GM06990 (cell line): ENCODE results near the gene TRIM65.

Experiments
- DNase-seq: peaks from one replicate; pipeline ENCODE4 v3.0.0-alpha.2; 2011; ENCODE audit not compliant: insufficient read length; ENCODE audit errors: extremely low read depth
- H3K27me3 ChIP-seq: replicated peaks from 2 replicates; pipeline ENCODE4 v1.6.0; 2011; ENCODE audit warnings: low read length; ENCODE audit not compliant: control insufficient read depth, insufficient read depth
- H3K36me3 ChIP-seq: 2 replicates; pipeline ENCODE4 v1.5.1; 2011; ENCODE audit warnings: low read length; ENCODE audit not compliant: control insufficient read depth, insufficient read depth
- H3K4me3 ChIP-seq: replicated peaks from 2 replicates; pipeline ENCODE4 v1.5.1; 2011; ENCODE audit warnings: low read depth, mild to moderate bottlenecking, control low read depth, low read length
- TF ChIP-seq, protein P1 (sequence below): IDR thresholded peaks from 2 replicates; pipeline ENCODE4 v1.5.1; 2011; ENCODE audit warnings: low read length, control low read depth, mild to moderate bottlenecking, inconsistent platforms; ENCODE audit not compliant: insufficient read depth, poor library complexity, severe bottlenecking

TRIM65 gene

DNA sequence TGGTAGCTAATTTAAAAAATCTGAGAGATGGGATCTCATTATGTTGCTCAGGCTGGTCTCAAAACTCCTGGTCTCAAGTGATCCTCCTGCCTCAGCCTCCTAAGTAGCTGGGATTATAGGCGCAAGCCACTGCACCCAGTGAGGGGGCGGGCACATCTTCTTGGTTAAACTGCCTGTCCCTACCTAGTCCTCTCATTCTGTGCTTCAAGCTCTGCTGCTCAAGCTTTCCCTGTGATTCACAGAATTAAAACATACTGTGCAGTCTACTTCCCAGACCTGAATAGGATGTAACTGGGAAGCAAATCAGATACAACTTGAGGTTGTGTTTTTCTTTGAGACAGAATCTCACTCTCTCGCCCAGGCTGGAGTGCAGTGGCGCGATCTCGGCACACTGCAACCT is 5.7 kb upstream of the TRIM65 start:
- Histone ChIP-seq H3K4me3 (no peak overlapping the region), H3K27me3 (no peaks in the 10 kb centered on the region), H3K36me3 (peaks cover 15% of the 10 kb centered on the region)
- TF ChIP-seq, protein P1, sequence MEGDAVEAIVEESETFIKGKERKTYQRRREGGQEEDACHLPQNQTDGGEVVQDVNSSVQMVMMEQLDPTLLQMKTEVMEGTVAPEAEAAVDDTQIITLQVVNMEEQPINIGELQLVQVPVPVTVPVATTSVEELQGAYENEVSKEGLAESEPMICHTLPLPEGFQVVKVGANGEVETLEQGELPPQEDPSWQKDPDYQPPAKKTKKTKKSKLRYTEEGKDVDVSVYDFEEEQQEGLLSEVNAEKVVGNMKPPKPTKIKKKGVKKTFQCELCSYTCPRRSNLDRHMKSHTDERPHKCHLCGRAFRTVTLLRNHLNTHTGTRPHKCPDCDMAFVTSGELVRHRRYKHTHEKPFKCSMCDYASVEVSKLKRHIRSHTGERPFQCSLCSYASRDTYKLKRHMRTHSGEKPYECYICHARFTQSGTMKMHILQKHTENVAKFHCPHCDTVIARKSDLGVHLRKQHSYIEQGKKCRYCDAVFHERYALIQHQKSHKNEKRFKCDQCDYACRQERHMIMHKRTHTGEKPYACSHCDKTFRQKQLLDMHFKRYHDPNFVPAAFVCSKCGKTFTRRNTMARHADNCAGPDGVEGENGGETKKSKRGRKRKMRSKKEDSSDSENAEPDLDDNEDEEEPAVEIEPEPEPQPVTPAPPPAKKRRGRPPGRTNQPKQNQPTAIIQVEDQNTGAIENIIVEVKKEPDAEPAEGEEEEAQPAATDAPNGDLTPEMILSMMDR = no peak
- no peak for DNase-seq

- DNase-seq = no peak
- Histone ChIP-seq H3K36me3 (peaks cover 15% of the 10 kb centered on the region), H3K4me3 (no peak overlapping the region), H3K27me3 (no peaks in the 10 kb centered on the region)
- TF ChIP-seq, protein P1 = no peak
Observed at GRCh38 chr17:75901727-75902126, 5.0 kb upstream of the TRIM65 start.

GRCh38 chr17:75900691-75901533 is 4.2 kb upstream of the TRIM65 start:
- peaks cover 15% of the 10 kb centered on the region for H3K36me3 ChIP-seq
- no peaks in the 10 kb centered on the region for H3K27me3 ChIP-seq
- no peak for DNase-seq
- no peak overlapping the region for H3K4me3 ChIP-seq
- TF ChIP-seq, protein P1 = no peak

- no peak for DNase-seq
- peaks cover 15% of the 10 kb centered on the region for H3K36me3 ChIP-seq
- TF ChIP-seq, protein P1 = no peak
- H3K27me3 ChIP-seq = no peaks in the 10 kb centered on the region
- no peak overlapping the region for H3K4me3 ChIP-seq
Observed at GRCh38 chr17:75899767-75900468, 3.2 kb upstream of the TRIM65 start.

- no peak for DNase-seq
- H3K4me3 ChIP-seq = no peak overlapping the region
- TF ChIP-seq, protein P1 = no peak
- no peaks in the 10 kb centered on the region for H3K27me3 ChIP-seq
- H3K36me3 ChIP-seq = peaks cover 15% of the 10 kb centered on the region
Observed at GRCh38 chr17:75899353-75899752, 2.6 kb upstream of the TRIM65 start.
